Activated T-cell treated with anti-CD3 and anti-CD28 coated beads for 48 hours (primary cell): Measurements from ENCODE around the gene CCL26.
"Not testable (repeated sequence)": the region's sequence is repeated elsewhere in the genome, so short reads cannot be mapped to it uniquely, and the experiment has no call there.

Experiments used
- DNase-seq: peaks from one replicate; pipeline ENCODE4 v3.0.0-alpha.2; 2020; ENCODE audit warnings: low read depth

The CCL26 gene

DNA sequence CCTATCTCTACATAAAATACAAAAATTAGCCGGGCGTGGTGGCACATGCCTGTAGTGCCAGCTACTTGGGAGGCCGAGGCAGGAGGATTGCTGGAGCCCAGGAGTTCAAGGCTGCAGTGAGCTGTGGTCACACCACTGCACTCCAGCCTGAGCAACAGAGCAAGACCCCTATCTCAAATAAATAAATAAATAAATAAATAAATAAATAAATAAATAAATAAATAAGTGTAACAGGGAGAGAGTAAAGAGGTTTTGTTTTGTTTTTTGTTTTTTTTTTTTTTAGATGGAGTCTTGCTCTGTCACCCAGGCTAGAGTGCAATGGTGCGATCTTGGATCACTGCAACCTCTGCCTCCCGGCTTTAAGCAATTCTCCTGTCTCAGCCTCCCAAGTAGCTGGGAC is 20.6 kb upstream of the CCL26 start:
- DNase-seq = not testable (repeated sequence)

DNA sequence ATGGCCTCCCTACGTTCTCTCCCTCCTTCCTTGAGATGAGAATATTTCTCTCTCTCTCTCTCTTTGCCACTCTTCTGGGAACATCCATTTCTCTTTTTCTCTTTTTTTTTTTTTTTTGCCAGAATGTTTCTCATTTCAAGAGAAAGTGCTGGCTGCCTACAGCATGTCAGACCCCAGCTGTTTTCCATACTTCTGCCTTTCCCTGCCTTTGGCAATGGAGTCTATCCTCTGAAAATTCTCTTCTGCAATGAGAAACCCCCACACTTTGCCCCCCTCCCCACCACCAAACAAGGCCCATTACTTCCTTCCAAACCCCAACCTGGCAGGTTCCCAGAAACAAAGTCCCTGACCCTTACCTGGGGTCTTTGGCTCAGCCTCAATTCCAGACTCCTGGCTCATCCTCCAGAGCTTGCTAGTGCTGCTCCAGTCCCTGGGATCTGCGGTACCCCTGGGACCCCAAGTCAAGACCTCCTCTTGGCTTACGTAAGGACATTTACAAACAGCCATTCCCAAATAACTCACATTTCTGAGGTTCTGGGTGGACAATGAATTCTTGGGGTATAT is 17.4 kb upstream of the CCL26 start:
- DNase-seq = no peak

DNA sequence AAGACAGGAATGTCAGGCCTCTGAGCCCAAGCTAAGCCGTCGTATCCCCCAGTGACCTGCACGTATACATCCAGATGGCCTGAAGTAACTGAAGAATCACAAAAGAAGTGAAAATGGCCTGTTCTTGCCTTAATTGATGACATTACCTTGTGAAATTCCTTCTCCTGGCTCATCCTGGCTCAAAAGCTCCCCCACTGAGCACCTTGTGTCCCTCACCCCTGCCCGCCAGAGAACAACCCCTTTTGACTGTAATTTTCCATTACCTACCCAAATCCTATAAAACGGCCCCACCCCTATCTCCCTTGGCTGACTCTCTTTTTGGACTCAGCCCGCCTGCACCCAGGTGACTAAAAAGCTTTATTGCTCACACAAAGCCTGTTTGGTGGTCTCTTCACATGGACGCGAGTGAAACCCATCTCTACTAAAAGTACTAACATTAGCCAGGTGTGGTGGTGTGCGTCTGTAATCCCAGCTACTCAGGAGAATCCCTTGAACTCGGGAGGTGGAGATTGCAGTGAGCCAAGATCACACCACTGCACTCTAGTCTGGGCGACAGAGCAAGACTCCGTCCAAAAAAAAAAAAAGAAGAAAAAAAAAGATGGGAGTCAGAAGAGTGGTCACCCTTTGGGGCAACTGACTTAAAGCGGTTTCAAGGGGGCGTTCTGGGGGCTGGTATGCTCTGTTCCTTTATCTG is 16.3 kb upstream of the CCL26 start:
- not testable (repeated sequence) for DNase-seq

DNA sequence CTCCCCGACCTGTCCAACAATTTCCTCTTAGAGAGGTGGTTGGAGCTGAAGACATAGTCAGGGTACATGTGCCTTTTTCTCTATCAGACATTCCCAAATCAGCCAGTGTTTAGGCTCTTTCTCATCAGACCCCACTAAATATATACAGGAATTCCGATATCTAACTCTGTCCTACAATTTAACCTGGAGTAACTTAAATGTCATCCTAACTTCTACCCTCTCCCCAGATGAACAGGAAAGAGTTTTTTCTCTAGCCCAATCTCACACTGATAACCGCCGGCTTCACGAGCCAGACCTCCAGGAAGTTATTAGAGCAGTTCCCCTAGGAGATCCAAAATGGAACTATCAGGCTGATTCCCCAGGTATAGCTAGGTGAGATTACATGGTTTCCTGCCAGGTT is 11.0 kb upstream of the CCL26 start:
- DNase-seq = not testable (repeated sequence)

DNA sequence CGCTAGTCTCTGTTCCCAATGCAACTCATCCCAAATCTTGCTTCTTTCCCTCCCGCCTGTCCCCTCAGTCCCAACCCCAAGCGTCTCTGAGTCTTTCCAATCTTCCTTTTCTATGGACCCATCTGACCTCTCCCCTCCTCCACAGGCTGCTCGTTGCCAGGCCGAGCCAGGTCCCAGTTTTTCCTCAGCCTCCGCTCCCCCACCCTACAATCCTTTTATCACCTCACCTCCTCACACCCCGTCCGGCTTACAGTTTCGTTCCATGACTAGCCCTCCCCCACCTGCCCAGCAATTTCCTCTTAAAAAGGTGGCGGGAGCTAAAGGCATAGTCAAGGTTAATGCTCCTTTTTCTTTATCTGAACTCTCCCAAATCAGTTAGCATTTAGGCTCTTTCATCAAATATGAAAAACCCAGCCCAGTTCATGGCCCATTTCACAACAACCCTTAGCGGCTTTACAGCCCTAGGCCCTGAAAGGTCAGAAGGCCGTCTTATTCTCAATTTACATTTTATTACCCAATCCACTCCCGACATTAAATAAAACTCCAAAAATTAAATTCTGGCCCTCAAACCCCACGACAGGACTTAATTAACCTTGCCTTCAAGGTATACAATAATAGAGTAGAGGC is 8.7 kb upstream of the CCL26 start:
- not testable (repeated sequence) for DNase-seq

DNA sequence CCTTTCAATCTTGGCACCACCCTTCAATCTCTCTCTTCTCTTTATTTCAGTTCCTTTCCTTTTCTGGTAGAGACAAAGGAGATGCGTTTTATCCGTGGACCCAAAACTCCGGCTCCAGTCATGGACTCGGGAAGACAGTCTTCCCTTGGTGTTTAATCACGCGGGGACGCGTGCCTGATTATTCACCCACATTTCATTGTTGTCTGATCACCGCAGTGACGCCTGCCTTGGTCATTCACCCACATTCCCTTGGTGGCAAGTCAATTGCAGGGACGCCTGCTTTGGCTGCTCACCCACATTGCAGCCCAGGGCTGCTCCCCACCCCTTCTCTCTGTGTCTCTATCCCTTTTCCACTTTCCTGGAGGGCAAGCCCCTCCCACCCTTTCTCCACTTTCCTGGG is 7.5 kb upstream of the CCL26 start:
- not testable (repeated sequence) for DNase-seq

DNA sequence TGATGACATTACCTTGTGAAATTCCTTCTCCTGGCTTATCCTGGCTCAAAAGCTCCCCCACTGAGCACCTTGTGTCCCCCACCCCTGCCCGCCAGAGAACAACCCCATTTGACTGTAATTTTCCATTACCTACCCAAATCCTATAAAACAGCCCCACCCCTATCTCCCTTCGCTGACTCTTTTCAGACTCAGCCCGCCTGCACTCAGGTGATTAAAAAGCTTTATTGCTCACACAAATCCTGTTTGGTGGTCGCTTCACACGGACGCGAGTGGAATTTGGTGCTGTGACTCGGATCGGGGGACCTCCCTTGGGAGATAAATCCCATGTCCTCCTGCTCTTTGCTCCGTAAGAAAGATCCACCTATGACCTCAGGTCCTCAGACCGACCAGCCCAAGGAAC is 7.0 kb upstream of the CCL26 start:
- not testable (repeated sequence) for DNase-seq

DNA sequence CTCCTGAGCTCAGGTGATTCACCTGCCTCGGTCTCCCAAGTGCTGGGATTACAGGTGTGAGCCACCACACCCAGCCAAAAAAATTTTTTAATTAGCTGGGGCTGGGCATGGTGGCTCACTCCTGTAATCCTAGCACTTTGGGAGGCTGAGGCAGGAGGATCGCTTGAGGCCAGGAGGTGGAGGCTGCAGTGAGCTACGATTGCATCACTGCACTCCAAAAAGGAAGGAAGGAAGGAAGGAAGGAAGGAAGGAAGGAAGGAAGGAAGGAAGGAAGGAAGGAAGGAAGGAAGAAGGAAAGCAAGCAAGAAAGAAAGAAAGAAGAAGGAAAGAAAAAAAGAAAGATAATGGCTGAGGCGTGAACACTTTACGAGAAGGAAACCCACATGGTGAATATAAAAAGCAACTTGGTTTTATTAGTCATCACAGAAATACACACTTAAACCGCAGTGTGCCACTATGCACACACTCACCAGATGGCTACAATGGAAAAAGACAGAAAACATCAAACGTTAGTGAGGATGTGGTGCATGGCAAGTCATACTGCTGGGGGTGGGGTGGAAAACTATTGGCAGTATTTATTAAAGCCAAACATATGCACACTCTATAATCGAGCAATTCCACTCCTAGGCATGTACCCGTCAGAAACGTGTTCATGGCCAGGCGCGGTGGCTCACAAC is 4.4 kb upstream of the CCL26 start:
- peak; percentile 44 for DNase-seq

DNA sequence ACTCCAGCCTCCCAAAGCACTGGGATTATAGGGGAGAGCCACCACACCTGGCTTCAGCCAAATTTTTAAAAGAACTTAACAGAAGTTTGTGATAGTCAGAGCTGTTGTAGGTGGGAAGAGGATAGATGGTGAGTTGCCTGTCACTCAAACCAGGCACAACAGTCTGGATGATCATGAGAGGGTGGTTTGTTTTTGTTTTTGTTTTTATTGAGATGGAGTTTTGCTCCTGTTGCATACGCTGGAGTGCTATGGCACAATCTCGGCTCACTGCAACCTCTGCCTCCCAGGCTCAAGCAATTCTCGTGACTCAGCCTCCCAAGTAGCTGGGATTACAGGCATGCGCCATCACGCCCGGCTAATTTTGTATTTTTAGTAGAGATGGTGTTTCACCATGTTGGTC is 1.9 kb upstream of the CCL26 start:
- DNase-seq = not testable (repeated sequence)

DNA sequence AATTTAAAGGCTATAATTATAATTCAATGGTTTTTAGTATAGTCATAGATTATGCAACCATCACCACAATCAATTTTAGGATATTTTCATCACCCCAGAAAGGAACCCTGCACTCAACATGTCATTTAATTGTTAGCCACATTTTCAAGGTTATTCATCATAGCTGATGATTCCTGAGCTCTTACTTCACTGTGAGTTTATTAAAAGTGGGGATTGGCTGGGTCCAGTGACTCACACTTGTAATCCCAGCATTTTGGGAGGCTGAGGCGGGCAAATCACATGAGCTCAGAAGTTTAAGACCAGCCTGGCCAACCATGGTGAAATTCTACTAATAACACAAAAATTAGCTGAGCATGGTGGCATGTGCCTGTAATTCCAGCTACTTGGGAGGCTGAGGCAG is 787 bp downstream of the CCL26 start:
- DNase-seq = no peak

DNA sequence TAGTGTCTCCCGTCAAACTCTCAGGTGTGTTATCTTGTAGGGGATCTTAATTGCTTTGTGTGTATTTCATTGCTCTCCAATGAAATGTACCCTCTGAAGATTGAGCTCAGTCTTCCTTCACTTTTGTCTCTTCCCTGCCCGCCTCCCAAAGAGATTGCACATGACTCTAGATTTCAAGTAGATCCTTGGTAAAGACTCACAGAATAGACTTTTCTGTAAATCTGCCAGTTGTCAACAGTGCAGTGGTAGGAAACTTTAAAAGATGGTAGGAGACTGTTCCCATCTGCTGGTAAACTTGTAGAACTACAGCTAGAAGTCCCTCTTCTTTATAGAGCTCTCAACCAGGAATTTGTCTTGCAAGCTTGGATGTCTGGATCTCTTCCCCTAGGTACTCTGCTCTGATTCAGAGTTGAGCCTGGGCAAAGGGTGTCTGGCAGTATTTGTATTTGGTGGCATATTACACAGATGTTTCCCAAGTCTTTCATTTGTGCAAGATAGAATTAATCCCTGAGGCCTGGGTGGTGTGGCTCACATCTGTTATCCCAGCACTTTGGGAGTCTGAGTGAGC is 9.6 kb downstream of the CCL26 start:
- DNase-seq = no peak

DNA sequence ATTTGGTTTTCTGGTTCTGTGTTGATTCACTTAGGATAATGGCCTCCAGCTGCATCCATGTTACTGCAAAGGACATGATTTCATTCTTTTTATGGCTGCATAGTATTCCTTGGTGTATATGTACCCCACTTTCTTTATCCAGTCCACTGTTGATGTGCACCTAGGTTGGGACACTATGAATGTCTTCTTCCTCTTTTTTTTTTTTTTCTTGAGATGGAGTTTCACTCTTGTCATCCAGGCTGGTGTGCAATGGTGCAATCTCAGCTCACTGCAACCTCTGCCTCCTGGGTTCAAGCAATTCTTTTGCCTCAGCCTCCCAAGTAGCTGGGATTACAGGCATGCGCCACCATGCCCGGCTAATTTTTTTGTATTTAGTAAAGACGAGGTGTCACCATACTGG is 10.2 kb downstream of the CCL26 start:
- not testable (repeated sequence) for DNase-seq

DNA sequence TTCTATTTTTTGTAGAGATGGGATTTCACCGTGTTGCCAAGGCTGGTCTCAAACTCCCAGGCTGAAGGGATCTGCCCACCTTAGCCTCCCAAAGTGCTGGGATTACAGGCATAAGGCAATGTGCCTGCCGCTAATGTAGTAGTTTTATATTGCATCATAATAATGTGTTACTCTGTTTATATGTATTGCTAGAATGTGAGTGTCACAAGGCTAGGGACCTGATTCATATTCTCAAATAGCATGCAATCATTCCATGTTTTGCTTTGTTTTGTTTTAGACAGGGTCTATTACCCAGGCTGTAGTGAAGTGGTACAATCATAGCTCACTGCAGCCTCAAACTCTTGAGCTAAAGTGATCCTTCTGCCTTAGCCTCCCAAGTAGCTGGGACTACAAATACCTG is 13.5 kb downstream of the CCL26 start:
- DNase-seq = no peak

DNA sequence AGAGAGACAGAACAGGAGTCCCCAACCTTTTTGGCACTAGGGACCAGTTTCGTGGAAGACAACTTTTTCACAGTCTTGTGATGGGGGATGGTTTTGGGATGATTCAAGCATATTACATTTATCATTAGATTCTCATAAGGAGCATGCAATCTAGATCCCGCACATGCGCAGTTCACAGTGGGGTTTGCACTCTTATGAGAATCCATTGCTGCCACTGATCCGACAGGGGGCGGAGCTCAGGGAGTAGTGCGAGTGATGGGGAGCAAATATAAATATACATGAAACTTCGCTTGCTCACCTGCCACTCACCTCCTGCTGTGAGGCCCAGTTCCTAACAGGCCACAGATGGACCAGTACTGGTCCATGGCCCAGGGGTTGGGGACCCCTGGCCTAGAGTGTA is 14.2 kb downstream of the CCL26 start:
- no peak for DNase-seq

DNA sequence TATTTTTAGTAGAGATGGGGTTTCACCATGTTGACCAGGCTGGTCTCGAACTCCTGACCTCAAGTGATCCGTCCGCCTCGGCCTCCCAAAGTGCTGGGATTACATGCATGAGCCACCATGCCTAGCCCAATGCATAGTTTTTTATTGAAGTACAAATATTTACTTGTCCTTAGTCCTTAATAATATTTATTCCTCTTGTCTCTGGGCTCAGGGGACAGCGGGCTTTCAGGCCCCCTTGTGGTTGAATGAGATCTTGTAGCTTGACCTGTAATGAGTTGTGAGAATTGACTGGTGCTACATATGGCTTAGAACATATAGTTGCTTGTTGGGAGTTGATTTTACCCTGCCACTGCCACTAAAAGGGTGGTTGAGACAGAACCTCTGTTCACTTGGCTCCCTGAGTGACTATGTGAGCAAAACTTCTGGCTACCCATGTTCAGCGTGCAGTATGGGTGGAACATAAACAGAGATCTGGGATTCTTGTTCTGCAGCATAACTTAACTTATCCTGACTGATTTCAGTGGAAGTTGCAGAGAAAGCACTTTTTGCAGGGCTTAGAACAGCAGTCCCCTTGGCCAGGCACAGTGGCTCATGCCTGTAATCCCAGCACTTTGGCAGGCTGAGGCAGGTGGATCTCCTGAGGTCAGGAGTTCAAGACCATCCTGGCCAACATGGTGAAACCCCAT is 14.9 kb downstream of the CCL26 start:
- no peak for DNase-seq

DNA sequence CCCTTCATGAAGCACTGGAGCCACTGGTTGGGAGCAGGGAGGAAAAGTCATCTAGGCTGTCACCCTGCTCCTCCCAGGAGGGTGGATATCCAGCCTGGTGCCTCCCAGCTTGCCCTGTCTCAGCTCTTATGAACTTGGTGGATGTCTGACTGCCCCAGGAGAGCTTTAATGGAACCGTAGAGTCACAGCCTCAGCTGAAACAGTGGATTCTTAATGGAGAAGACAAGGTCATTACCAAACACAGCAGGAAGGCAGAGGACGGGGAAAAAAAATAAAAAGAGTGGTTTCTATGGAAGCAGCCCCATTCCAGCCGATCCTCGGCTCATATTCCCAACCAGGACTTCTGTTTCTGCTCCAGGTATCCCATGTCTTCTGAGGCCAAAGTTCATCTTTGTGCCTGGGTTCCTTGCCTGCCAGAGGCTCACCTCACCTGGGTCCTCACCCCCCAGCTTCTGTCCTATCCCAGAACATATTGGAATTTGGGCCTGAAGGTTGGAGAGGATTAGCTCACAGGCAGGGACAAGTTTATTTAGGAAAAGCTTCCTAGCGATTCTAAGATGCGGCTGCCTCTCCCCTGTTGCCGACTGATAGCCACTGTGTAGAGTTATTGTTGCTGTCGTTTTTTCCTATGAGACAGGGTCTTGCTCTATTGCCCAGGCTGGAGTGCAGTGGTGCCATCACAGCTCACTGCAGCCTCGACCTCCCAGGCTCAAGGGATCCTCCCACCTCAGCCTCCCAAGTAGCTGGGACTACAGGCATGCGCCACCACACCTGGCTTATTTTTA is 15.6 kb downstream of the CCL26 start:
- DNase-seq = no peak

DNA sequence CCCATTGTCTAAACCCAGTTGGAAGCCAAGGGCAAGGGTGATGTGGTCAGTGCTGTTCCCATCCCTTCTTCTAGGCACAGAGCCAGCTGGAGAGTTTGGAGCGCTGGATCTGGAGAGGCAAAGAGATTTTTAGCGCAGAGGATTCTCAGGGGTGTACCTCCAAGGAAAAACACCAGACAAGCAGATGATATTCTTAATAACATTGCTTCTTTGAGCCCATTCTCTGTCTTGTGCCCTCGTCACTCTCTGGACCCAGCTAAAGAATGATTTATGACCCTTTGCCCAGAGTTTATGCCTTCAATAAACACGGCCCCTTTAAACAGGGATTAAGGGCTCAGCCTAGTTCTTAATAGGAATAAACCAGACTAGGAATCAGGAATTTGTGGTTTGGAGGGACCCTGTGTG is 28.6 kb downstream of the CCL26 start:
- no peak for DNase-seq

DNA sequence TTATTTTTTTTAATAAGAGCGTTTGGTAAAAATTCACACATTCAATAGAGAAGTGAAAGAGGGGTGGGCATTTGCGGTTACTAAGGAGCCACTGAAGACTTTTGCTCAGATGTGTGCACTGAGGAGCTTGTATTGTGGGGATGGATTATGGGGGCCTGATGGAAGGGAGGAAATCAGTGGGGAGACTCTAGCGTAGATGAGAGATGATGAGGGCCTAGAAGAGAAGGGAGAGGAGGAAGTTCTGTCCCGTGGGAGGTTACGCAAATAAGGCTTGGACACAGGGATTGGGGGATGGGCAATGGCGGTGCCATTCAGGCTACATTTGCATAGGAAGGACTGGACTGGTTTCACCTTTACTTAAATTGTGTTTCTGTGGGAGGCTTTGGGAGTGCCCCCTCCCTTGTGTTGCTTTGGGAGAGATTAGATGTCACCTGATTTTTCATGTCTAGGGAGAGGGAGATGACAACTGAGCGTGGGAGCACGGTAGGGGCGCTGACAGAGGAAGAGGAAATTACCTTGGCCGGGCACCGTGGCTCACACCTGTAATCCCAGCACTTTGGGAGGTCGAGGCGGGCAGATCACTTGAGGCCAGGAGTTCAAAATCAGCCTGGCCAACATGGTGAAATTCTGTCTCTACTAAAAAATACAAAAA is 31.0 kb downstream of the CCL26 start:
- no peak for DNase-seq

DNA sequence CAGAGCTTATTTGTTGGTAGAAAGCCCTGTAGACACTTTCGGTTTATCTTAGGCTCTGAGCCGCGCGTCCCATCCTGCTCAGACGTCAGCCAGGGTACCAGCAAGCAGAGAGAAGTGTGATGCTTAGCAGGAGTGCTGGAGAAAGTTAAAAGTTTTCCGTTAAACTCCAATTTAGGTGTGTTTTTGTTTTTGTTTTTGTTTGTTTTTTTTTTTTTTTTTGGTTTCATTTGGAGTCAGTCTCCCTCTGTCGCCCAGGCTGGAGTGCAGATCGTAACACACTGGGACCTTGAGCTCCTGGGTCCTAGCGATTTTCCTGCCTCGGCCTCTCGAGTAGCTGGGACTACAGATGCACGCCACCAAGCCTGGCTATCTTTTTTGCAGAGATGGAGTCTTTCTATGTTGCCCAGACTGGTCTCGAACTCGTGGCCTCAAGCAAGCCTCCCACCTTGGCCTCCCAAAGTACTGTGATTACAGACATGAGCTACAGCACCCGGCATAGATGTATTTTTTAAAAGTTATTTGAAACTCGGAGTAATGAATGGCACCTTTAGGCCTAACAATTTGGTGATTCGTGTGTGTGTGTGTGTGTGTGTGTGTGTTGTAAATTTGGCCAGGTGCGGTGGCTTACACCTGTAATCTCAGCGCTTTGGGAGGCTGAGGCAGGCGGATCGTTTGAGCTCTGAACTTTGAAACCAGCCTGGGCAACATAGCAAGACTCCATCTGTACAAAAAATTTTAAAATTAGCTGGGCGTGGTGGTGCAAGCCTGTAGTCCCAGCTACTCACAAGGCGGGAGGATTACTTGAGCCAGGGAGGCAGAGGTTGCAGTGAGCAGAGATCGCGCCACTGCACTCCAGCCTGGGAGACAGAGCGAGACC is 32.0 kb downstream of the CCL26 start:
- DNase-seq = no peak
